Spleen (tissue), 11 donors: ENCODE results near the gene ITPR1. TPM values are rescaled to one million over a fixed set of nuclear protein-coding genes. Genes with fewer than 3 reads are reported as not detected.

ENCODE experiments used
- DNase-seq: peaks from one replicate; pipeline ENCODE4 v3.0.0-alpha.2; 2020
- H3K27ac ChIP-seq, 8 donors: fragments of 200-600 bp; sonication (generic) in 7 of 8; 1 replicate in 4 of 8; 2 replicates in 4 of 8; pipeline versions ENCODE4 v1.5.0 to v1.8.0; 2016 to 2021; ENCODE audit warnings: inconsistent platforms in 4 of 8, mild to moderate bottlenecking in 4 of 8, moderate library complexity in 1 of 8
- H3K27me3 ChIP-seq, 7 donors: fragments of 200-600 bp; sonication (generic) in 6 of 7; replicated peaks in 1 of 7; 1 replicate in 4 of 7; 2 replicates in 3 of 7; pipeline versions ENCODE4 v1.5.0 to v1.8.0; 2016 to 2021; ENCODE audit warnings: inconsistent platforms in 3 of 7, mild to moderate bottlenecking in 1 of 7
- H3K36me3 ChIP-seq, 6 donors: fragments of 200-600 bp; sonication (generic) in 5 of 6; 1 replicate in 4 of 6; 2 replicates in 2 of 6; pipeline versions ENCODE4 v1.5.0 to v1.8.0; 2016 to 2021; ENCODE audit warnings: inconsistent platforms in 2 of 6
- H3K4me1 ChIP-seq, 6 donors: fragments of 200-600 bp; sonication (generic) in 5 of 6; 1 replicate in 3 of 6; 2 replicates in 3 of 6; pipeline versions ENCODE4 v1.5.0 to v1.8.0; 2016 to 2021; ENCODE audit warnings: inconsistent platforms in 3 of 6
- H3K4me3 ChIP-seq, 8 donors: fragments of 200-600 bp; sonication (generic) in 7 of 8; 1 replicate in 4 of 8; 2 replicates in 4 of 8; pipeline versions ENCODE4 v1.5.0 to v1.8.0; 2016 to 2021; ENCODE audit warnings: inconsistent platforms in 4 of 8, mild to moderate bottlenecking in 4 of 8, moderate library complexity in 2 of 8
- H3K9me3 ChIP-seq, 8 donors: fragments of 200-600 bp; sonication (generic) in 7 of 8; 1 replicate in 4 of 8; 2 replicates in 4 of 8; pipeline versions ENCODE4 v1.5.0 to v1.8.0; 2016 to 2021; ENCODE audit warnings: inconsistent platforms in 4 of 8
- POLR2A ChIP-seq, 3 donors: fragments of 450-650 bp; IDR thresholded peaks; one replicate each; pipeline ENCODE4 v1.5.1; 2017; ENCODE audit warnings: antibody characterized with exemption in 3 of 3, mild to moderate bottlenecking in 1 of 3
- POLR2AphosphoS5 ChIP-seq, 3 donors: sonication (generic); formaldehyde crosslinking; IDR thresholded peaks; one replicate each; pipeline ENCODE4 v1.5.1; 2017; ENCODE audit warnings: antibody characterized with exemption in 3 of 3
- WGBS, 5 donors: extraction: QIAGEN DNeasy Blood & Tissue Kit in 3 of 5; methylation state at CpG; one replicate each; pipeline versions ENCODE4 v1.1.5 to v1.1.7; 2013 to 2018; 5-methylcytosine and 5-hydroxymethylcytosine counted together
- intact Hi-C: fragments of 100-400 bp; cut with DNase I; formaldehyde crosslinking; loops from one replicate; pipeline ENCODE4 v1.15.0; 2023; ENCODE audit warnings: low total_unique reads
- polyA plus RNA-seq, 3 donors: library from polyadenylated mRNA; stranded (reverse); fragments of 200-250 nt; gene quantifications; one replicate each; pipeline ENCODE4 v1.2.1, GENCODE V29; 2013
- total RNA-seq, 7 donors: library from RNA; depleted of rRNA in 3 of 7; stranded (reverse); fragments of >200 nt in 3 of 7; fragmentation: NEBNext Ultra II Directional in 4 of 7; extraction: Animal tissue kit (Norgen Biotek cat#: 25700) in 4 of 7; gene quantifications; one replicate each; pipeline versions ENCODE4 v1.1.0 to v1.2.1, GENCODE V29; 2016 to 2021
- TF ChIP-seq, protein P1 (sequence below), 11 experiments: fragments of 200-600 bp in 7 of 11; fragments of 450-650 bp in 4 of 11; sonication (generic) in 4 of 11; IDR thresholded peaks in 8 of 11; conservative IDR thresholded peaks in 3 of 11; 1 replicate in 7 of 11; 2 replicates in 4 of 11; pipeline versions ENCODE4 v1.4.0 to v1.8.0; 2016 to 2021; ENCODE audit warnings: antibody characterized with exemption in 11 of 11, inconsistent platforms in 4 of 11, mild to moderate bottlenecking in 1 of 11
- donor health status: healthy with polysubstance abuse.
- donor health status: DM: no; HTN: no; CAD: no; lungs with moderate emphysema.
- donor health status: DM: no; HTN: no; CAD: no.
- donor health status: Bipolar disorder and iron deficiency.
- donor health status: healthy.
- donor health status: DM: no; HTN: no; CAD: no.
- donor health status: DM: yes; HTN: yes; CAD: no.

The ITPR1 gene
- total and polyA plus RNA-seq, 10 donors: 17.5 to 194 (median 129) TPM

DNA sequence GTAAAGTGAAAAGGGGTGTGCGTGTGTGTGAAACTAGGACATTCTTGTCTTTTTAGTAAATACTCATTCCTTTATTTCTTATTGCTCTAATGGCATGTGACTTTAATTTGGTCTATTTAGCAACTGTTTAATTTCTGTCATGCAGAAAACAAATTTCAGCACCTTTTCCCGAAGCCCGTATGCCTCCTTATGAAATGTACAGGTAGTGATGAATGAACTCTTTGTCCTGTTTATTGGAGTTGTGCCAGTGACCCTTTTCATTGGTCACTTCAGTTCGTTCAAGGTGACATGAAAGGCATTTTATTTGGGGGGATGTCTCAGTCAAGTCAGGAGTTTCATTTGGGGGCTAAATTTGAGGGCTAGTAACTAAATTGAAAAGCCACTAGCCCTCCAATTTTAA, 55.2 kb downstream of the ITPR1 start:
- peaks cover 0 to 63% (median 9%) of the 10 kb centered on the region in 6 donors for H3K4me1 ChIP-seq
- no peak overlapping the region for H3K4me3 ChIP-seq
- H3K27me3 ChIP-seq: no peaks in the 10 kb centered on the region
- no peaks in the 10 kb centered on the region for H3K9me3 ChIP-seq
- no peak for DNase-seq
- H3K36me3 ChIP-seq: peaks cover 0 to 4% (median 0%) of the 10 kb centered on the region in 6 donors
- TF ChIP-seq POLR2AphosphoS5 (IDR thresholded peaks at IDR 0.05) (no peak), POLR2A (IDR thresholded peaks at IDR 0.05) (no peak)
- TF ChIP-seq, protein P1, sequence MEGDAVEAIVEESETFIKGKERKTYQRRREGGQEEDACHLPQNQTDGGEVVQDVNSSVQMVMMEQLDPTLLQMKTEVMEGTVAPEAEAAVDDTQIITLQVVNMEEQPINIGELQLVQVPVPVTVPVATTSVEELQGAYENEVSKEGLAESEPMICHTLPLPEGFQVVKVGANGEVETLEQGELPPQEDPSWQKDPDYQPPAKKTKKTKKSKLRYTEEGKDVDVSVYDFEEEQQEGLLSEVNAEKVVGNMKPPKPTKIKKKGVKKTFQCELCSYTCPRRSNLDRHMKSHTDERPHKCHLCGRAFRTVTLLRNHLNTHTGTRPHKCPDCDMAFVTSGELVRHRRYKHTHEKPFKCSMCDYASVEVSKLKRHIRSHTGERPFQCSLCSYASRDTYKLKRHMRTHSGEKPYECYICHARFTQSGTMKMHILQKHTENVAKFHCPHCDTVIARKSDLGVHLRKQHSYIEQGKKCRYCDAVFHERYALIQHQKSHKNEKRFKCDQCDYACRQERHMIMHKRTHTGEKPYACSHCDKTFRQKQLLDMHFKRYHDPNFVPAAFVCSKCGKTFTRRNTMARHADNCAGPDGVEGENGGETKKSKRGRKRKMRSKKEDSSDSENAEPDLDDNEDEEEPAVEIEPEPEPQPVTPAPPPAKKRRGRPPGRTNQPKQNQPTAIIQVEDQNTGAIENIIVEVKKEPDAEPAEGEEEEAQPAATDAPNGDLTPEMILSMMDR (IDR thresholded peaks at IDR 0.05 in 8 of 11, conservative IDR thresholded peaks at IDR 0.05 in 3 of 11): no peak
- no peak overlapping the region for H3K27ac ChIP-seq
- WGBS, 5 donors: 84 to 92% (median 91%) methylated on average over 4 of the region's 4 CpGs
- intact Hi-C loops: no loop called here

DNA sequence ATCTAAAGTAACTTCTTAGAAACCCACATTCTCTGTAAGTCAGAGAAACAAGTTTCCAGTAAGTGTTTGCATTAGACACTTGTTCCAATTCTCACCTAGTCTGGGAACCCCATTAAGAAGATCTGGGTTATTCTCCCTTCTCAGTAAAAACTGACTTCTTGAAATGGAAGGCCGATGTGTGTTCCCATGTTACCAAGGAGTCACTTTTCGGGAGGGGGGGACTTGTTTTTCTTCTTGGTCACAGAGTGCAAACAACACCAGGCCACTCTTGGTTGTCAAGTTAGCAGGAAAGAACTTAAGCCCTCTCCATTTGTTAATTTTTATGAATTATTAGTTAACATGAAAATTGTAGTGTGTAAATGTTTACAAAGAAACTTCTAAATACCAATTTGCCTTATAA, 55.6 kb downstream of the ITPR1 start:
- intact Hi-C loops: no loop called here
- 86 to 94% (median 92%) methylated on average over 2 of the region's 2 CpGs for whole genome bisulfite sequencing, 5 donors
- Histone ChIP-seq H3K4me3 (no peak overlapping the region), H3K4me1 (peaks cover 0 to 62% (median 9%) of the 10 kb centered on the region in 6 donors), H3K36me3 (peaks cover 0 to 4% (median 0%) of the 10 kb centered on the region in 6 donors), H3K27ac (no peak overlapping the region), H3K27me3 (no peaks in the 10 kb centered on the region), H3K9me3 (no peaks in the 10 kb centered on the region)
- DNase-seq: no peak
- TF ChIP-seq, protein P1 (IDR thresholded peaks at IDR 0.05 in 8 of 11, conservative IDR thresholded peaks at IDR 0.05 in 3 of 11): no peak
- TF ChIP-seq POLR2AphosphoS5 (IDR thresholded peaks at IDR 0.05) (no peak), POLR2A (IDR thresholded peaks at IDR 0.05) (no peak)

DNA sequence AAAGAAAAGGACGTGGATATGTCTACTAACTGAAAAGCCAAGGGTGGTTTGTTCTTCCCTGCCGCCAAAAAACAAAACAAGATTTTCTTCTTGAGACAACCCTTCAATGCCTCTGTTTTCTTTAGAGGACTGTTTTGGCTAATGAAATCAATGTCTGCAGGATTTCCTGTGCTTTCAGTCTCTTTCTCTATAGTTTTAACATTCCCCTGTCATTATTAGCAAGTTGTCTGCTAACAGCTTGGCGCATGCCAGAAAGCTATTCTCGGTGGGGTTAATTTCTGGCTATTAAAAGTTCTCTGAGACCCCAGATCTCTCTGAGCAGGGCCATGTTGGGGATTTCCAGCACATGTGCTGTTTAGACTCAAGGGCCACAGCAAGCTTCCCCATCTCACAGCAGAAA, 56.7 kb downstream of the ITPR1 start:
- H3K4me3 ChIP-seq: no peak overlapping the region
- no peaks in the 10 kb centered on the region for H3K27me3 ChIP-seq
- no peaks in the 10 kb centered on the region for H3K9me3 ChIP-seq
- 65 to 81% (median 76%) methylated on average over 4 of the region's 4 CpGs for WGBS, 5 donors
- peaks cover 0 to 4% (median 0%) of the 10 kb centered on the region in 6 donors for H3K36me3 ChIP-seq
- intact Hi-C loops: no loop called here
- H3K27ac ChIP-seq: peak overlapping the region in 5 of 8 donors; percentile 2 to 65 (median 48)
- peaks cover 0 to 62% (median 6%) of the 10 kb centered on the region in 6 donors for H3K4me1 ChIP-seq
- no peak for DNase-seq
- no peak for TF ChIP-seq POLR2AphosphoS5 (IDR thresholded peaks at IDR 0.05)
- TF ChIP-seq, protein P1 (IDR thresholded peaks at IDR 0.05 in 8 of 11, conservative IDR thresholded peaks at IDR 0.05 in 3 of 11): no peak
- no peak for TF ChIP-seq POLR2A (IDR thresholded peaks at IDR 0.05)

DNA sequence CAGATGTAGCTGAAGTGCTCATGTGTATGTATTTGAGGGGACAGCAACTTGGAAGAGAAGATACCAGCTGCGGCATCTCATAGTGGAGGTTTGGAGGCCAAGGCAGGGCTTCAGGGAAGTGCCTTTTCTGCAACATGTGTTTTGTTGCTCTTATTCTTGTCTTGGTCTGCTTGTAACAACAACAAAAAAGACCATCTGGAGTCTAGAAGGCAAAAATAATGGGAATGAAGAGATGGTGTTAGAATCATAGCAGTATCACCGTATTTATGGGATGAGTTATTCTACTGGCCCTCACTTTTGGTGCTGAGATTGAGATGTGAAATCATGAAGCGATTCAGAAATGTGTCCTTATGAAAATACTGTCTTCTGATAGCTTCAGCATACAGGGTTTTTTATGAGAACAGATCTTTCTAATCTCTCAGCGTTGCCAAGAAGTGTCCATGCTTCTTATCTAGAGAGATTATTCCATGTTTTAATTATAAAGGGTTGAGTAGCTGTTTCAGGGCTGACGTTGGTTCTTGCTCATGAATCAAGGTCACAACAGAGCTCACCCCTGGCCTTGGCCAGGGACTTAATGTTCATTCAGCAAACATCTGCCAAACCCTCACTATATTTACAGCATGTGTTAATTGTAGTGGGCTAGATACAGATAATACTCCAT, 58.0 kb downstream of the ITPR1 start:
- Histone ChIP-seq H3K9me3 (peaks cover 0 to 1% (median under 1%) of the 10 kb centered on the region in 8 donors), H3K4me3 (no peak overlapping the region), H3K36me3 (peaks cover 0 to 12% (median 0%) of the 10 kb centered on the region in 6 donors), H3K27ac (peak overlapping the region in 6 of 8 donors; percentile 9 to 65 (median 45)), H3K27me3 (no peaks in the 10 kb centered on the region), H3K4me1 (peaks cover 0 to 57% (median 5%) of the 10 kb centered on the region in 6 donors)
- TF ChIP-seq, protein P1 (IDR thresholded peaks at IDR 0.05 in 8 of 11, conservative IDR thresholded peaks at IDR 0.05 in 3 of 11): no peak
- TF ChIP-seq POLR2AphosphoS5 (IDR thresholded peaks at IDR 0.05) (peak in 1 of 3 donors; percentile 33), POLR2A (IDR thresholded peaks at IDR 0.05) (no peak)
- WGBS, 5 donors: 73 to 85% (median 80%) methylated on average over 5 of the region's 5 CpGs
- no peak for DNase-seq
- intact Hi-C loops: no loop called here
